Measurements from ENCODE around the gene CCL23. TPM values are rescaled to one million over a fixed set of nuclear protein-coding genes. Genes with fewer than 3 reads are reported as not detected.
A peak's percentile ranks its signal among the peaks of the same experiment; 100 is the strongest.

Gene CCL23
- total RNA-seq, 1 donor from 2014 or later, result not detected

DNA sequence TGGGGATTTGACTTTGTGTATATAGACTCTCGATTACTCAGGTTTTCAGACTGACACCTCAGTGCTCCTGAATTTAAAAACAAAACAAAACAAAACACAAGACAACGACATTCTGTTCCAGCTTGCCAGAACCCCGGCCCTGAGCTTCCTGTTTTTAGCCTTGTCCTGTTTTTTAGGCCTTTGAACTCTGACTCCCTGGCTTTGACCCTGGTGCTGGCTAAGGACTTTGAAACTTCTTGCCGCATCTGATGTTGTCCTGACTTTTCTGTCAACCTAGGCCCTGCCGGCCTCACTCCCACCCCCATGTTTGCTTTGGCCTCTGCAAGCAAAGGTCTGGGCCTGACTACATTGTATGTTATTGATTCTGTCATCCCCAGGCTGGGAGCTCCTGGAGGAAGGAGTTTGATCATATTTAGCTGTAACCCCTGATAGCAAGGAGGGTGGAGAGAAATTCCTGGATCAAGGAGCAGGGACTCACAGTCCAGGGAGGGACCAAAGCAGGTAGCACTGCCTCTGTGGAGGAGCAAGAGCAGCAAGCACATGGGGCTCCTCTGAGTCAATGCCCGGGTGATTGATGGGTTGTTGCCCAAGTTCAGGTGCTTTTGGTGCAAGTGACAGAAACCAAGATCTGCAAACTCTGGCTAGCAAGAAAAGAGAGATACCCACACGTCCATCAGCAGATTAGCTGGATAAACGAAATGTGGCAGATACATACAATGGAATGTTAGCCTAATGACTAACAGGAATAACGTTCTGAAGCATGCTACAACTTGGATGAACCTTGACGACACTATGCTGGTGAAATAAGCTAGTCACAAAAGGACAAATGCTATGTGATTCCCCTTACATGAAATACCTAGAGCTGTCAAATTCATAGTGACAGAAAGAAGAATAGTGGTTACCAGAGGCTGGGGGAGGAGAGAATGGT is 44.2 kb downstream of the CCL23 start:
- Mint-ChIP-seq H3K9me3 (no peaks in the 10 kb centered on the region), H3K27me3 (ENCODE audit: insufficient read depth) (peaks cover 7% of the 10 kb centered on the region), H3K4me3 (no peak overlapping the region), H3K4me1 (ENCODE audit: low read depth) (no peaks in the 10 kb centered on the region), H3K27ac (no peak overlapping the region), H3K36me3 (ENCODE audit: low read depth) (no peaks in the 10 kb centered on the region)
- intact Hi-C loops (cut with micrococcal nuclease), result no loop called here
- no peak for DNase-seq (ENCODE audit: low spot score)

DNA sequence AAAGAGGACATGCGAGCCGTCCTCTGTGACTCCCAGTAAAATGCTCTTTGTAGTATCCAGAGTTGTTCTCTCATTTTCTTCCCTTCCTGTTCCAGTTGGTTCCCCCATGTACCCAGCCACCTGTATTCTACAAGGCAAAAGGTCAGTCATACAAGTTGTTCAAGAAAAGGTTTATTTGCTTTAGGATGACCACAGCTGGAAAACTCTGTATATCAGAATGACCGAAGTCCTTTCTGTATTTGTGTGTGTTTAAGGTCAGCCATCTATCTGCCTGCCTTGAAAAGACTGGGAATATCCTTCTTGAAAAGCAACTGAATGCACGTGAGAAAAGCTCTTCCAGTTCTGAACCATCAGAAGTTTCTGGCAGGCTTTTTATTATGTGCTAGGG is 44.8 kb downstream of the CCL23 start:
- Mint-ChIP-seq H3K4me1 (ENCODE audit: low read depth) (no peaks in the 10 kb centered on the region), H3K9me3 (no peaks in the 10 kb centered on the region), H3K27ac (no peak overlapping the region), H3K36me3 (ENCODE audit: low read depth) (no peaks in the 10 kb centered on the region), H3K27me3 (ENCODE audit: insufficient read depth) (peaks cover 7% of the 10 kb centered on the region), H3K4me3 (no peak overlapping the region)
- intact Hi-C loops (cut with micrococcal nuclease), result no loop called here
- DNase-seq (ENCODE audit: low spot score), result no peak

DNA sequence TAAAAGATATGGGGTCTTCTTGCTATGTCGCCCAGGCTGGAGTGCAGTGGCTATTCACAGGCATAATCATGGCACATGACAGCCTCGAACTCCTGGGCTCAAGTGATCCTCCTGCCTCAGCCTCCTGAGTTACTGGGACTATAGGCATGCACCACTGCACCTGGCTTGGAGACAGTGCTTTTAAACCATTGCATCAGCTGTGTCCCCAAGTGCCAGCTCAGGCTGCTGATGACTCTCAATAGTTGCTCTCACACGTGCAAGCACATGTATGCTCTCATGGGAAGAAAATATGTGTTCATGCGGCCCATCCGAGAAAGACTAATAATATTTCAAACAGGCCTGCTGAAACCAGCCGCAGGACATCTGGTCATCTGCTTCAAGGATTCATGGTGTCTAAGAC is 45.2 kb downstream of the CCL23 start:
- no peak overlapping the region for H3K4me3 Mint-ChIP-seq
- no peaks in the 10 kb centered on the region for H3K9me3 Mint-ChIP-seq
- no peaks in the 10 kb centered on the region for H3K4me1 Mint-ChIP-seq (ENCODE audit: low read depth)
- intact Hi-C loops (cut with micrococcal nuclease), result no loop called here
- no peak for DNase-seq (ENCODE audit: low spot score)
- no peaks in the 10 kb centered on the region for H3K36me3 Mint-ChIP-seq (ENCODE audit: low read depth)
- no peak overlapping the region for H3K27ac Mint-ChIP-seq
- H3K27me3 Mint-ChIP-seq (ENCODE audit: insufficient read depth), result peaks cover 7% of the 10 kb centered on the region

DNA sequence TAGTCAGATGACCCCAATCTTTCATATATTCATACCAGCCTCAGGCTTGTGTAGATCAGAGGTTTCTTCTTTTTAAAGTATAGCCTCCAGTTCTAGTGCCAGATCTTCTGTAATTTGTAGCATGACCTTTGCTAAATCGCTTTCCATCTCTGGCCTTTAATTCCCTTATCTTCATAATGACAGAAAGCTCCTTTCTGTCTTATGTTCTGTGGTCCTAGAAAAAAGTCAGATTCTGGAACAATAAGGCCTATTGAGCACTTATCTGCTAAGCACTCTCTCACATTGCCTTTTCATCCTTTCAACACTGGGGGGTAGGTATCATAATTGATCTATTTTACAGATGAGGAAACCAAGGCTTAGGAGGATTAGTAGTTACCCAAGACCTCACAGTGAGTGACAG is 45.7 kb downstream of the CCL23 start:
- DNase-seq (ENCODE audit: low spot score), result no peak
- Mint-ChIP-seq H3K27ac (no peak overlapping the region), H3K9me3 (no peaks in the 10 kb centered on the region), H3K27me3 (ENCODE audit: insufficient read depth) (peaks cover 9% of the 10 kb centered on the region), H3K36me3 (ENCODE audit: low read depth) (no peaks in the 10 kb centered on the region), H3K4me1 (ENCODE audit: low read depth) (no peaks in the 10 kb centered on the region), H3K4me3 (no peak overlapping the region)
- intact Hi-C loops (cut with micrococcal nuclease), result no loop called here

DNA sequence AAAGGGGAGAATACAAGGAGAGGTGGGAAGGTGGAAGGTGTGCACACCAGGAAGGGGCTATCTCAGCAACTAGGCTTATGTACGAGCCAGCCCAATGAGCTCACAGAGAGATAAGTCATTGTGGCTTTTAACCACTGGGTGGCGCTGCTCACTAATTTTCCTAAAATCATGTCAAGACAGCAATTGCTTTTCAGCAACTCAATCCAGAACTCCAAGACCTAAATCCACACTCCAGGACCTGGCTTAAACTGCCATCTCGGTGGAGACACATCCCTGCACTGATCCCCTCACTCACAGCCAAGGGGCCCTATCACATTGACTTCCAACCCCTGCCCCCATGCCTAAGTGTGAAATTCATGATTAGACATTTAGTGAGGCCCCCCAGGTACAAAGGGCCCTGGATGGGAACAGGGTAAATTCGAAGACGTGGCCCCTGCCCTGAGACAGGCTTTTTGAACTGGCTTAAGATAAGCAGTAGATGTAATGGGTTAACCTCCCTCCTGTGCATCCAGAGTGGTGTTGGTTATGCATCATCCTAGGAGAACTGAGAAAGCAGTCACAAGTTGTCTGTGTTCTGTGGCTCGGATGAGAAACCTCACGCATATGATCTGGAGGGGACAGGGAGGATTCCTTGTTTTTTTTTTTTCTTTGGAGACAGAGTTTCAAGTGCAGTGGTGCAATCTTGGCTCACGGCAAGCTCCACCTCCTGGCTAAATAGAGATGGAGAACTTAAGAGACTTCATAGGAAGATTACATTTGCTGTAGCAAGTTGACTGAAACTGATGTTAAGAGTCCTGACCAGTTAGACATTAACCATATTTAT is 48.0 kb downstream of the CCL23 start:
- DNase-seq (ENCODE audit: low spot score), result peak; percentile 61
- Mint-ChIP-seq H3K4me3 (no peak overlapping the region), H3K27me3 (ENCODE audit: insufficient read depth) (peaks cover 12% of the 10 kb centered on the region), H3K36me3 (ENCODE audit: low read depth) (no peaks in the 10 kb centered on the region), H3K27ac (no peak overlapping the region), H3K4me1 (ENCODE audit: low read depth) (no peaks in the 10 kb centered on the region), H3K9me3 (no peaks in the 10 kb centered on the region)
- intact Hi-C loops (cut with micrococcal nuclease), result loop anchor here (1.0 kb wide), 4 partner anchors 103 to 514 kb away; no protein-coding TSS in a partner anchor

DNA sequence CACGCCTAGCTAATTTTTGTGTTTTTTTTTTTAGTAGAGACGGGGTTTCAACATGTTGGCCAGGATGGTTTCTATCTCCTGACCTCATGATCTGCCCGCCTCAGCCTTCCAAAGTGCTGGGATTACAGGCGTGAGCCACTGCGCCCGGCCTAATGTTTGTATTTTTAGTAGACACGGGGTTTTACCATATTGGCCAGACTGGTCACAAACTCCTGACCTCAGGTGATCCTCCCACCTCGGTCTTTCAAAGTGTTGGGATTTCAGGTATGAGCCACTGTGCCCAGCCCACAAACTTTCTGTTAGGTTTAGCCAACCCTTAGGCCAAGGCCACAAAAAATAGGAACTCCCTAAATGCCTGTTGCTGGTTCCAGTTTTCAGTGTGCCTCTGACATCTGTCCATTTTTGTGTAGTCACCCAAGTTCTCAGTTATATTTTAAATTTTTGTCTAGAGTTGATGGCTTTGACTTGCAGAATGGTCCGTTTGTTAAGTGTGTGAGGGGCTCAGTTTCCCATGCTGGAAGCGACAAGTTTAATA is 49.2 kb downstream of the CCL23 start:
- Mint-ChIP-seq H3K9me3 (no peaks in the 10 kb centered on the region), H3K27ac (no peak overlapping the region), H3K4me3 (no peak overlapping the region), H3K36me3 (ENCODE audit: low read depth) (no peaks in the 10 kb centered on the region), H3K4me1 (ENCODE audit: low read depth) (no peaks in the 10 kb centered on the region), H3K27me3 (ENCODE audit: insufficient read depth) (peaks cover 12% of the 10 kb centered on the region)
- intact Hi-C loops (cut with micrococcal nuclease), result loop anchor here (1.0 kb wide), 4 partner anchors 104 to 515 kb away; no protein-coding TSS in a partner anchor
- DNase-seq (ENCODE audit: low spot score), result no peak

DNA sequence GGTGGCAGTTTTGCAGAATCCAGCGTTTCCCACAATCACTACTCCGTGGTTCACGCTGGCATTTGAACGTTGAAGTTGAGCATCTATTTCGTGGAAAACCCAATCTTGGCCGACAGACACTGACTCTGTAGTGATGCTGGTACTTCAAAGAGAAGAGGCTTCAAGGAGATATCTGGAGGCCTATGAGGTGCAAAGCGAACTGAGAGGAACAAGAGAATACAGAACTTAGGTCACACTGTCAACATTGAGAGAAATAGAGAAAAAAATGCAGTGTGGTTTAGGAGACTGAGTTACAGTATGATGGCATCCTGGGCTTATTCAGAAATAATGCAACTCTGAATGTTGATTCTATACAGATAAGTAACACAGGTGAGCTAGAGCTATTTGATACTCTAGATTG is 52.5 kb downstream of the CCL23 start:
- H3K27ac Mint-ChIP-seq, result no peak overlapping the region
- peaks cover 20% of the 10 kb centered on the region for H3K27me3 Mint-ChIP-seq (ENCODE audit: insufficient read depth)
- H3K4me3 Mint-ChIP-seq, result no peak overlapping the region
- DNase-seq (ENCODE audit: low spot score), result no peak
- intact Hi-C loops (cut with micrococcal nuclease), result no loop called here
- no peaks in the 10 kb centered on the region for H3K36me3 Mint-ChIP-seq (ENCODE audit: low read depth)
- no peaks in the 10 kb centered on the region for H3K4me1 Mint-ChIP-seq (ENCODE audit: low read depth)
- H3K9me3 Mint-ChIP-seq, result no peaks in the 10 kb centered on the region

DNA sequence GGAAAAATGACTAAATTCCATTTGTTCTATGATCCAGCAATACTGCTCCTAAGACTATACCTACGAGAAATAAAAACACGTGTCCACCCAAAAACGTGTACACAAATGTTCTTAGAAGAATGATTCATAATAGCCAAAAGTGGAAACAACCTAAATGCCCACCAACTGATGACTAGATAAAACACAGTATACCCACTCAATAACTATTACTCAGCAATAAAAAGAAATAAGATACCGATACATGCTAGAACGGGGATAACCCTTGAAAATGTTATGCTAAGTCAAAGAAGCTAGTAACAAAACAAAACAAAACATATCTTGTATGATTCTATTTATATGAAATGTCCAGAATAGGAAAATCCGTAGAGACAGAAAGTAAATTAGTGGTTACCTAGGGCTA is 54.1 kb downstream of the CCL23 start:
- no peak for DNase-seq (ENCODE audit: low spot score)
- H3K9me3 Mint-ChIP-seq, result no peaks in the 10 kb centered on the region
- no peak overlapping the region for H3K27ac Mint-ChIP-seq
- peaks cover 16% of the 10 kb centered on the region for H3K27me3 Mint-ChIP-seq (ENCODE audit: insufficient read depth)
- H3K4me3 Mint-ChIP-seq, result no peak overlapping the region
- intact Hi-C loops (cut with micrococcal nuclease), result no loop called here
- no peaks in the 10 kb centered on the region for H3K4me1 Mint-ChIP-seq (ENCODE audit: low read depth)
- no peaks in the 10 kb centered on the region for H3K36me3 Mint-ChIP-seq (ENCODE audit: low read depth)

Other genes starting within 250 kb of the CCL23 start
- not detected in 2 replicates for gene MMP28, start 222.3 kb downstream of the CCL23 start, total RNA-seq
- gene TAF15, start 208.5 kb downstream of the CCL23 start, total RNA-seq, result 311 and 322 TPM in 2 replicates
- gene HEATR9, start 149.1 kb downstream of the CCL23 start, total RNA-seq, result 0.13 TPM in 1 of 2 replicates, not detected in the other
- gene CCL5, start 137.6 kb downstream of the CCL23 start, total RNA-seq, result 25.4 and 30.2 TPM in 2 replicates
- gene RDM1, start 87.2 kb downstream of the CCL23 start, total RNA-seq, result 1.7 and 2.3 TPM in 2 replicates
- not detected in 2 replicates for gene LYZL6, start 74.3 kb downstream of the CCL23 start, total RNA-seq
- gene CCL16, start 36.5 kb downstream of the CCL23 start, total RNA-seq, result not detected in 2 replicates
- not detected in 2 replicates for gene CCL14, start 31.2 kb downstream of the CCL23 start, total RNA-seq
- gene CCL15, start 16.4 kb downstream of the CCL23 start, total RNA-seq, result not detected in 2 replicates
- not detected in 2 replicates for gene CCL18, start 46.3 kb upstream of the CCL23 start, total RNA-seq
- gene CCL3, start 72.2 kb upstream of the CCL23 start, total RNA-seq, result 1,244 and 1,261 TPM in 2 replicates
- gene CCL4, start 85.9 kb upstream of the CCL23 start, total RNA-seq, result 1,230 and 1,243 TPM in 2 replicates
- 7.1 and 9.1 TPM in 2 replicates for gene TBC1D3B, start 158.7 kb upstream of the CCL23 start, total RNA-seq
- gene CCL3L1, start 178.8 kb upstream of the CCL23 start, total RNA-seq, result 15.8 and 21.2 TPM in 2 replicates
- gene CCL4L2, start 193.1 kb upstream of the CCL23 start, total RNA-seq, result 46.9 and 48.4 TPM in 2 replicates
- gene TBC1D3I, start 246.6 kb upstream of the CCL23 start, total RNA-seq, result 0.36 and 1.7 TPM in 2 replicates

All from activated T-helper 1 cell treated with anti-CD3 and anti-CD28 coated beads, Interleukin-12 subunit alpha, Interleukin-12 subunit beta, Interleukin-2, Interleukin-4 antibody, amounts not matched to agents 30 ng/mL and 10 ng/mL and 1 ng/mL, durations not matched to agents 14 hours and 24 hours and 36 hours (primary cell).